Measurements from ENCODE around the gene NAP1L4.

Gene NAP1L4

GRCh38 chr11:2902784-2903671 is 89.1 kb downstream of the NAP1L4 start:
- no peak for DNase-seq

- DNase-seq: peak; percentile 74 to 94
Measured at GRCh38 chr11:2901854-2902783, 90.0 kb downstream of the NAP1L4 start.

GRCh38 chr11:2901196-2901796 is 90.8 kb downstream of the NAP1L4 start:
- no peak for DNase-seq

- no peak for DNase-seq
Measured at GRCh38 chr11:2899080-2899783, 92.9 kb downstream of the NAP1L4 start.

GRCh38 chr11:2898366-2899079 is 93.6 kb downstream of the NAP1L4 start:
- no peak for DNase-seq

GRCh38 chr11:2897048-2897447 is 95.1 kb downstream of the NAP1L4 start:
- DNase-seq: no peak

- no peak for DNase-seq
Measured at GRCh38 chr11:2896047-2896446, 96.1 kb downstream of the NAP1L4 start.

Data from NCI-H446 (cell line).